Activated B cell treated with CpG ODN at 0.5 μM for 24 hours (primary cell): ENCODE data around the gene DUSP8. TPM values are rescaled to one million over a fixed set of nuclear protein-coding genes. Genes with fewer than 3 reads are reported as not detected.

Experiments used
- ATAC-seq: fragments of 200-7000 bp; cut with Tn5 transposase; one replicate; pipeline ENCODE4 v1.10.0; 2021; ENCODE audit warnings: low read depth, mild to moderate bottlenecking, moderate library complexity
- CTCF ChIA-PET: fragments of 350-600 bp; sonication (Branson Sonifier 250); formaldehyde crosslinking; loops from one replicate; lab custom pipeline; 2021; ENCODE audit warnings: antibody characterized with exemption; lab: Charles Lee
- POLR2A ChIA-PET: fragments of 350-600 bp; sonication (Branson Sonifier 250); formaldehyde crosslinking; loops from one replicate; lab custom pipeline; 2021; ENCODE audit warnings: antibody characterized with exemption; lab: Charles Lee
- DNase-seq: peaks from one replicate; pipeline ENCODE4 v3.0.0; 2022
- H3K27ac Mint-ChIP-seq: one replicate; pipeline ENCODE4 v1.8.0; 2020; ENCODE audit warnings: mixed read lengths
- H3K27me3 Mint-ChIP-seq: one replicate; pipeline ENCODE4 v1.8.0; 2021; ENCODE audit warnings: mixed read lengths
- H3K36me3 Mint-ChIP-seq: one replicate; pipeline ENCODE4 v1.8.0; 2021; ENCODE audit warnings: low read depth, mixed read lengths
- H3K4me1 Mint-ChIP-seq: one replicate; pipeline ENCODE4 v1.8.0; 2021; ENCODE audit warnings: mixed read lengths
- H3K4me3 Mint-ChIP-seq: one replicate; pipeline ENCODE4 v1.8.0; 2020; ENCODE audit warnings: mild to moderate bottlenecking, mixed read lengths
- H3K9me3 Mint-ChIP-seq: one replicate; pipeline ENCODE4 v1.8.0; 2020; ENCODE audit warnings: mixed read lengths
- intact Hi-C: fragments of 100-400 bp; cut with micrococcal nuclease; formaldehyde crosslinking; loops from one replicate; pipeline ENCODE4 v1.15.1; 2024
- total RNA-seq: library from RNA; stranded (reverse); gene quantifications from 2 replicates; pipeline ENCODE4 v1.2.3, GENCODE V29; 2022
- TF ChIP-seq, protein P1 (sequence below): fragments of 200-600 bp; IDR thresholded peaks from one replicate; pipeline ENCODE4 v1.8.0; 2022; ENCODE audit warnings: antibody characterized with exemption, mild to moderate bottlenecking

DUSP8 gene
- total RNA-seq, 1 donor from 2014 or later, result 1.3 TPM

DNA sequence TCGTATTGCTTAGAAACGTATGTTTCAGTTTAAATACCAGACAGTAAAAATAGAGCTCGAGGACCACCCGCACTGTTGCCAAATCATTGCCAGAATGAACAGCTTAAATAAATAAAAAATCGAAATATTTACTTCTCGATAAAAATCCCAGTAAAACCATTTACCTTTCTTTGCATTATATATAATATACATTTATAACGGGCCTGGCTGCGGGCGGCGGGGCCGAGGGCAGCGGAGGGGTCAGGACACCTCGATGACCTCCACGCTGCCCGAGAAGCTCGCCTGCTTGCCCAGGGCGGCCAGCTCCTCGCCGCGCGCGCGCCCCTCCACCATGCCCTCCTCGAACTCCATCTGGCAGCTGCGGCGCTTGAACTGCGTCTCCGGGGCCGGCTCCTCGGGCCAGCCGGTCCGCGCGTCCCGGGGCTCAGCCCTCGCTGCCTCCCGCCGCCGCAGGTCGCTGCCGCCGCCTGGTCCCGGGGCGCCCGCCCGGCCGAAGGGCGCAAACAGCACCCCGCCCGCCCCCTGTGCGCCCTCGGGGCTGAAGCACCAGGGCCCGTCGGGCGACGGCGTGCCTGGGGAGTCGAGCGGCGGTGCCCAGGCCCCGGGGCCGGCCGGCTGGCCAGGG lies 15.7 kb downstream of the DUSP8 start:
- CTCF ChIA-PET, result no interaction called here
- no peak for DNase-seq
- TF ChIP-seq, protein P1, sequence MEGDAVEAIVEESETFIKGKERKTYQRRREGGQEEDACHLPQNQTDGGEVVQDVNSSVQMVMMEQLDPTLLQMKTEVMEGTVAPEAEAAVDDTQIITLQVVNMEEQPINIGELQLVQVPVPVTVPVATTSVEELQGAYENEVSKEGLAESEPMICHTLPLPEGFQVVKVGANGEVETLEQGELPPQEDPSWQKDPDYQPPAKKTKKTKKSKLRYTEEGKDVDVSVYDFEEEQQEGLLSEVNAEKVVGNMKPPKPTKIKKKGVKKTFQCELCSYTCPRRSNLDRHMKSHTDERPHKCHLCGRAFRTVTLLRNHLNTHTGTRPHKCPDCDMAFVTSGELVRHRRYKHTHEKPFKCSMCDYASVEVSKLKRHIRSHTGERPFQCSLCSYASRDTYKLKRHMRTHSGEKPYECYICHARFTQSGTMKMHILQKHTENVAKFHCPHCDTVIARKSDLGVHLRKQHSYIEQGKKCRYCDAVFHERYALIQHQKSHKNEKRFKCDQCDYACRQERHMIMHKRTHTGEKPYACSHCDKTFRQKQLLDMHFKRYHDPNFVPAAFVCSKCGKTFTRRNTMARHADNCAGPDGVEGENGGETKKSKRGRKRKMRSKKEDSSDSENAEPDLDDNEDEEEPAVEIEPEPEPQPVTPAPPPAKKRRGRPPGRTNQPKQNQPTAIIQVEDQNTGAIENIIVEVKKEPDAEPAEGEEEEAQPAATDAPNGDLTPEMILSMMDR, result no peak
- no peak overlapping the region for H3K27ac Mint-ChIP-seq
- H3K36me3 Mint-ChIP-seq, result peaks cover 2% of the 10 kb centered on the region
- peaks cover 26% of the 10 kb centered on the region for H3K27me3 Mint-ChIP-seq
- no peak for ATAC-seq
- no peak overlapping the region for H3K4me3 Mint-ChIP-seq
- no peaks in the 10 kb centered on the region for H3K9me3 Mint-ChIP-seq
- POLR2A ChIA-PET, result no interaction called here
- intact Hi-C loops, result no loop called here
- no peaks in the 10 kb centered on the region for H3K4me1 Mint-ChIP-seq

DNA sequence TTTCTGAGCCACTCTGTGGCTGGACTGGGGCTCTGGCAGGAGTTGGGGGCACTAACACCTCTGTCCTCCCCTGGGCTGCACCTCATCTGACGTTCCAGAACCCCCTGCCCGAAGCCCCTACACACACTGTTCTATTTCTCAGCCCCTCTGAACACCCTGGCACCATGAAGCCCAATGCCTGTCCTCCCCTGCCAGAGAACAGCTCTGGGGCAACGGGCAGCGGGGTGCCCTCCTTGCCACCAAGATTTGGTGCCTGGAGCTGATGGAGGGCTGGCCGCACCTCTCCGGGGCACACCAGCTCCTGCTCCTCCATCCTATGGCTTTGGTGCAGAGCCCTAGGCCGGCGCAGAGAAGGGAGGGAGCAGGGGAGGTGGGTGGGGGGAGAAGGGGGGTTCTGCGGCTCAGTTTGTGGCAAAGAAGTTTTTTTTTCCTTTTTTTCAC lies 16.3 kb downstream of the DUSP8 start:
- intact Hi-C loops, result no loop called here
- H3K9me3 Mint-ChIP-seq, result no peaks in the 10 kb centered on the region
- TF ChIP-seq, protein P1, result no peak
- H3K4me3 Mint-ChIP-seq, result no peak overlapping the region
- H3K27me3 Mint-ChIP-seq, result peaks cover 26% of the 10 kb centered on the region
- CTCF ChIA-PET, result no interaction called here
- DNase-seq (no peak), ATAC-seq (no peak)
- H3K4me1 Mint-ChIP-seq, result no peaks in the 10 kb centered on the region
- POLR2A ChIA-PET, result no interaction called here
- H3K27ac Mint-ChIP-seq, result no peak overlapping the region
- peaks cover 2% of the 10 kb centered on the region for H3K36me3 Mint-ChIP-seq

DNA sequence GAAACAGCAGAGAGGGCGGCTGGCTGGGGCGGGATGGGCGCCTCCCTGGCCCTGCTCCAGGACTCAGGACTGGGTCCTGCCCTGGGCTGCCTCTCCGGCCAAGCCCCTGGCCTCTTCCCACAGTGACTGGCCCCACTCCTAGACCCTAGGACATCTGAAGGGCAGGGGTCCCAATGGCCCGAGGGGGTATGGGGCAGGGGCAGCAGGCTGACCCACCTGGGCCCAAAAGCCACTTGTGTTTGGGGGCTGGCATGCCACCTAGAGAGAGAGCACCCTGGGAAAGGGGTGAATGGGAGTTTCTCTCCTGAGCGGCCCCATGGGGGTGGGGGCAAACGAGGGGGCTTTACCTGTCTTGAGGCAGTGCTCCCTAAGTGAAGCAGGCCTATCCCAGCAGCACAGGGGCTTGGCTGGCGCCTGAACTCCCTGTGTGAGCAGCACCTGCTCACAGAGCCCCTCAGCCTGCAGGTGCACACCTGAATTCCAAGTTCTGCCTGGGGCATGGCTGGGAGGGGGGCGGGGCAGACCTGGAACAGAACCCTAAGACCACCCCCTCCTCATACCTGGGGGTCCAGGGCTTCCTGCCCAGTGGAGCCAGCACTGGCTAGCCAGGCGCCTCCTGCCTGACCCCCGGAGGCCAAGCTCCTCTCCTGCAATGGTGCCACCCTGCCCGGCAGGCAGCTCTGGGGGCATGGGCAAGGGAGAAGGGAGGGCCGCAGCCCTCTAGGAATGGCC lies 16.9 kb downstream of the DUSP8 start:
- Mint-ChIP-seq H3K4me1 (no peaks in the 10 kb centered on the region), H3K36me3 (peaks cover 2% of the 10 kb centered on the region), H3K4me3 (no peak overlapping the region), H3K27ac (no peak overlapping the region), H3K27me3 (peaks cover 26% of the 10 kb centered on the region), H3K9me3 (no peaks in the 10 kb centered on the region)
- intact Hi-C loops, result no loop called here
- TF ChIP-seq, protein P1, result no peak
- ATAC-seq (no peak), DNase-seq (no peak)
- POLR2A ChIA-PET, result no interaction called here
- CTCF ChIA-PET, result no interaction called here

DNA sequence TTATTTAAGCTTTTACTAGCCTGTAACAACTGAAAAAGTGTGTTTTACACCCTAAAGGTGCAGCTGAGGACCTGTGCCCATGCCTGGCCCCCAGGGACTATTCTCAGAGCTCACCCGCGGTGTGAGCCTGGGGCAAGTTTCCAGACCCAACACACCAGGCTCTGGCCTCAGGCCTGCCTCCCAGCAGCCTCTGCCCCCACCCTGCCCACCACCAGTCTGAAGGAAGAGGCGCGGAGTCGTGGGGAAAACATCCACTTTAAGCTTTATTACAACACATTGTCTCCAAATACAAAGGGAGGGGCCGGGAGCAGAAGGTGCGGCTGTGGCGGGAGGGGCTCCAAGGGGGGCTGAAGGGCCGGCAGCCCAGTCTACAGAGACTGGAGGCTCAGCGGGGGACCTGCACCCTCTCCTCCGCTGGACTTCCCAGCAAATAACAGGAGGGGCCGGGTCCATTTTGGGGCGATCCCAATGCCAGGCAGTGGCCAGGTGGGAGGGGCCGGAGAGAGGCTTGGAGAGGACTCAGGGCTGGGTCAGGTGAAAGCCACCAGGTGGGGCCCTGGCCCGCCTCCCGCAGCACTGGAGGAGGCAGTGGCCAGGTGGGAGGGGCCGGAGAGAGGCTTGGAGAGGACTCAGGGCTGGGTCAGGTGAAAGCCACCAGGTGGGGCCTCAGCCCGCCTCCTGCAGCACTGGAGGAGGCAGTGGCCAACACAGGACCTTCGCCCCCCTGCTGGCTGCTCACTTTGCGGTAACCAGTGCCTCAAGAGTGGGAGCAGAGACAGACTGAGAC lies 18.1 kb downstream of the DUSP8 start:
- no peak for DNase-seq
- H3K27ac Mint-ChIP-seq, result no peak overlapping the region
- H3K36me3 Mint-ChIP-seq, result peaks cover 2% of the 10 kb centered on the region
- no peak for ATAC-seq
- H3K9me3 Mint-ChIP-seq, result no peaks in the 10 kb centered on the region
- no peak overlapping the region for H3K4me3 Mint-ChIP-seq
- intact Hi-C loops, result no loop called here
- POLR2A ChIA-PET, result no interaction called here
- CTCF ChIA-PET, result no interaction called here
- TF ChIP-seq, protein P1, result no peak
- H3K4me1 Mint-ChIP-seq, result no peaks in the 10 kb centered on the region
- peaks cover 30% of the 10 kb centered on the region for H3K27me3 Mint-ChIP-seq
